ENCODE results near the gene SYT7. TPM values are rescaled to one million over a fixed set of nuclear protein-coding genes. Genes with fewer than 3 reads are reported as not detected.

SYT7 gene
- total and polyA plus RNA-seq, 2 of the 8 experiments (the other 6 are each of a cell fraction or from before 2014, with no cell fraction given): 9.6 to 10.5 TPM

GRCh38 chr11:61596542-61596941 lies 15.7 kb upstream of the SYT7 start (continued):
- TF ChIP-seq NANOG (IDR thresholded peaks at IDR 0.05; ENCODE audit: insufficient read depth, low read depth, low read length, poor library complexity, severe bottlenecking) (no peak), SIRT6 (IDR thresholded peaks at IDR 0.05; ENCODE audit: low read length) (no peak)

All from H1 (cell line).